Stimulated activated CD8-positive, alpha-beta memory T cell treated with anti-CD3 and anti-CD28 coated beads, Interleukin-7, amount 100 ng/mL, for 1 hour (primary cell): Measurements from ENCODE around the gene MSI2.

Experiments used
- DNase-seq, 2 donors: peaks; one replicate each; pipeline ENCODE4 v3.0.0-alpha.2; 2020; ENCODE audit warnings: low read depth in 2 of 2

Gene MSI2

DNA sequence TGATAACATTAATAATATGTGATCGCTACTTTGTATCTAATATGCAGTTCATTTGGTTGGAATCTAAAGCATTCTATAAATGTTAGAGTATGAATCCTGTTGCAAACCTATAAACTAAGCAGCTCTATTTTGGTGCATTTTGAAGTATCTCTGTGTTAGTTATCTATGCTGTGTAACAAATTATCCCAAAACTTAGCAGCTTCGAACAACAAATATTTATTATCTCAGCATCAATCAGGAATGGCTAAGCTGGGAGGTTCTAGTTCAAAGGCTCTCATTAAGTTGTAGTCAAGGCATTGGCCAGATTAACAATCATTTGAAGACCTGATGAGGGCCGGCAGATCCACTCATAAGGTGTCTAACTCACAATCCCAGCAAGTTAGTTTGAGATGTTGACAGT, 10.1 kb upstream of the MSI2 start:
- DNase-seq = no peak

GRCh38 chr17:57247261-57247660, 9.1 kb upstream of the MSI2 start:
- no peak for DNase-seq

DNA sequence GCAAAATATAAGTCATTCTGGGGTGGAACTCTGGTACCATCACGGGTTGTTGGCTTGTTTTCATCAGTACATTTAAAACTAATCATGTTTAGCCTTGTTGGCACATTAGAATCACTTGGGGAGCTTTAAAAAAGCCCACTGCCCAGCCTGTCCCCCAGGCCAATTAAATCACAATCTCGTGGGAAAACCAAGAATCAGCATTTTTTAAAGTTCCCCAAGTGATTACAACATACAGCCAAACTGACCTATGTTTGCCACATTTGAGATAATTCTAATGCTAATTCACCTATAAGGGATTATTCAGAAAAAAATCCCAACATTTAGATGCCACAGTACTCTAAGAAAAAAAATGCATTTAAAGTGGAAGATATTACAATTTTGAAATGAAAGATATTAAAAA, 8.4 kb upstream of the MSI2 start:
- no peak for DNase-seq

DNA sequence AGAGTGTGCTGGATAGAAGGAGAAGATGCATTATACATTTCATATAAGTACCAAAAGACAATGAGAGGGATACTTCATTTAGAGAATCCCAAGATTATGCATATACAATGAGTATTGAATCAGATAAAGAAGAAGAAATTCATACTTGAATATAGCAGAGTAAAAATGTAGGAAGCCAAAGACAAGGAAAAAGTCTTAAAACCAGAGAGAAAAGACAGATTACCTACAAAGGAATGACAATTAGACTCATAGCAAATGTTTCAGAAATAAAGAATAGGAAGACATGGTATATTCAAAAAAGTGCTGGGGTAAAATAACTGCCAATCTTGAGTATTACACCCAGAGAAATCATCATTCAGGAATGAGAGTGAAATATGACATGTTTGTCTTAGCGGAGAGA, 6.8 kb upstream of the MSI2 start:
- DNase-seq = no peak

GRCh38 chr17:57251211-57251787, 5.0 kb upstream of the MSI2 start:
- no peak for DNase-seq

DNA sequence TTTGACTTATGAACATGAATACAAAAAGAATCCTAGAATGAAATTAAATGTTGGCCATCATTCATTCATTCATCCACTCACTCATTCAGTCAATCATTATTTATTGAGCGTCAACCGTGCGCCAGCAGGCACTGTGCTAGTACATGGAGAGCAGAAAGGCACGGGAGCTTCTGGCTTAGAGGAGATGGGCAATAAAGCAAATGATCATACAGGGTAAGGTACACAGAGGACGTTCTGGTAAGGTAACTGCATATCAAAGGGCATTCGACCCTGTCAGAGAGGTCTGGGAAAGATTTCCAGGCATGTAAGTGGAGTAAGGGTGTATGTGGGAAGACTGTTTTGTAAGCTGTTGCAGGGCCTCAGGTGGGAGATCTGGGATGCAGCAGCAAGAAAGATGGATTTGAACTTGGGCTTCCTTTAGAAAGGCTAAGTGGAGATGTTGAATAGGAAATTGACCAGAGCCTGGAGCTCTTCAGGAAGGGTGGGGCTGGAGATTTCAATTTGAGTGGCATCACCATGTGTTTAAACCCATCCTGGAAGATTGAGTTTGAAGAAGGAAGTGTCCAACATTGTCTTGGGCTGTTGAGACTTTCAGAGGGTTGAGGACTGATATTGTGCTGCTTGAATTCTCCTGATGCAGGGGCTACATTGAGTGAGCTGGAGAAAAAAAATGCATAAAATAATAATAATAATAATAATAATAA, 2.8 kb upstream of the MSI2 start:
- DNase-seq = no peak

DNA sequence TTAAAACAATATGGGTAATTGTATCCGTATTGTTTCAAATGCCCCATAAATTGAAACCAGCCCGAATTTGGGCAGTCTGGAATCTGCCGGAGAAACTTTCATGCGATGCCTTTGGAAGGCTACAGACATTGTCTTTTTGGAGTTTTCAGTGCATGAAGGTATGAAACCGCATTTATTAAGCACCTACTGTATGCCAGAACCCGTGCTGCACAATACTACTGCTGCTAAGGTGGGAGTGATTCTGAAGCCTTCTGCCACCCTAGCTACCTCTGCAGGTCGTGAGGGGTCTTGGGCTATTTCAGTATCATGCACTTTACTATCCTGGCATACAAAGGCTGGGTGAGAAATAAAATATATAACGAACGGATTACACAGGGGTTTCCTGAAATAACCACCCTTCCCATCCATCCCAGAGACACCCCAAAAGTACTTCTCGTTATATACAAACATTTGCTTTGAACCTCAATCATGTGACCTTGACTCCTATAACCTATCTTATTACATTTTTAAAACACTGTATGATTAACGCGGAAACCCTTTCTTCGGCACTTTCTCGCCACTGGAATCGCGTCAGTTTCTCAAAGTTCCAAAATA, 1.0 kb upstream of the MSI2 start:
- DNase-seq = no peak

- DNase-seq = peak; percentile 13 to 20
These were observed 387 bp downstream of the MSI2 start for GRCh38 chr17:57256708-57257112.

DNA sequence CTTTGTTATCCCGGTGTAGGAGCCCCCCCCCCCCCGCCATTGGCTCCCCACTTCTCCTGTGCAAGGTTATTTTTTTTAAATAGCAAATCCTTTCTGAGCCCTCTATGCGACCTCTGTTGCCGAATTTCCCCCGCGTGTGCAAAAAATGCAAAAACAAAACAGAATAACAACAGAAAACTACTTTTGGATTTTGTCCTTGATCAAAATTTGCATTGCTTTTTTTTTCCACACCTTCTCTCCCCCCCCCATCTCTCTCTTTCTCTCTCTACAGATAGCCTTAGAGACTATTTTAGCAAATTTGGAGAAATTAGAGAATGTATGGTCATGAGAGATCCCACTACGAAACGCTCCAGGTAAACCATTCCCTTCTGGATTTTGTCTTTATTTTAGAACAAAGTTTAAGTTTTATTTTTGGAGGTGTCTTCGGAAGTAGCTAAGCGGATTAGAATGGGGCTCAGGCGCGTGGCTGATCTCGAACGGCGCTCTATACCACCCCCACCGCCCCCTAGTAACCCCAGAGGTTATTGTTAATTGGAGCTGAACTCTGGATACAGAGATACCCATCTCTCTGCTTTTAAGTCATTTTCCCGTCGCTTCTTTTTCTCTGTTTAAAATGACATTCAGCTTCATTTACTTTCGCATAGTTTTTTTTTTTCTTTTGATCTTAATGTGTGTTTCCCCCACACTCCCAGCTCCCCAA, 1.0 kb downstream of the MSI2 start:
- DNase-seq = no peak

DNA sequence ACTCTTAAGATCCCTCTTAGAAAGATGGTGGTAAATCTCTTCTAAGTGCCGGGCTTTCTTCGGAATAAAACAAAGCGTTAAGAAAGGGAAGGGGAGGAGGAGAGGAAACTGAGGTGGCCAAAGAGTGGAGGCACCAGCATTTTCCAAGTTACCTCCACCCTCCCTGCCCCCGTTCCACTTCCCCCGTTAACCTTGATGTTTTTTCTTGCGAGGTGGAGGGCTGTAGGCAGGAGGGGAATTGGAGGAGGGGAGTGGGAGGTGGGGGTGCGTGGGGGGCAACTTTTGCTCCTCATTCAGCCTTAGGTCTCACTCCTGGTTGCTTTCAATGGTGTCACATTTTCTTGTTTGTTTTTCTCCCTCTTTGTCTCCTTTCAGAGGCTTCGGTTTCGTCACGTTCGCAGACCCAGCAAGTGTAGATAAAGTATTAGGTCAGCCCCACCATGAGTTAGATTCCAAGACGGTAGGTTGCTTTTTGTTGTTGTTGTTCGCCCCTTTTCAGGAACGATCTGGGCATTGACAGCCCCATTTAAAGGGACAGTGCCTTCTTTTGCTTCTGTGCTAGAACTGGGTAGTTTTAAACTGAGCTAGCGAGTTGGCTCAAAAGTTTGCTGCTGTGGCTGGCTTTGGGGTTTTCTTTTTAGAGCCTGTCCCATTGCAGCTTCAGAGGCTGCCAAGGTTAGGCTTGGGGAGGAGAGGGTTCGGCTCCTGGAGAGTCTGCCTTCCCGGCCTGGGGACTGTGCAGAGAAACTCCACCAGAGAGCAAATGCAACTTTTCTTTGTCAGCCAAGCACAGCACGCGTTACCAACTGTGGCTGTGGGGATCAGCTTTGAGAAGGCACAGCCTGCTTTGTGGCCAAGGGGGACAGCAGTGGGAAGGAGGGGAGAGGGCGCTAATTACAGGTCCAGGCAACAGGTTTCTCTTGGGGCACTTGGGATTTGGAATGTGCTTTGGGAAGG, 1.9 kb downstream of the MSI2 start:
- DNase-seq = no peak

- no peak for DNase-seq
These were observed 3.0 kb downstream of the MSI2 start for GRCh38 chr17:57259306-57259705.

DNA sequence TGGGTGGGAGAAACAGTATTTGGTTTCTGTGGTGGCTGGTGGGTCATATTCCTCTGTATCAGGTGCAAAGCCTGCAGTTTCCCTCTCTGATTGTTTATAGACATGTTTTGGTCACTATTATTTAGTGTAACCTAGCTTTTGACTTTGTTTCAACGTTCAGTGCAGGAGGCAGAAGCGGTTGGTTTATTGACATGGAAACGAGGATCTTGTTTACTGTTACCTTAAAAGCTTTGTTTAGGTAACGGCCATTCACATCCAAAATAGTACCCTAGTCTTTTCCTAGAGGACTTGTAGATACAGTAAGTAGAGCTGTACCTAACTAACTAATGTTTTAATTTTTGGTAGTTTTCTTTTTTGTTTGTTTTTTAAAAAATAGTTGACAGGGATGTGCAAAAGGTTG, 3.5 kb downstream of the MSI2 start:
- no peak for DNase-seq

DNA sequence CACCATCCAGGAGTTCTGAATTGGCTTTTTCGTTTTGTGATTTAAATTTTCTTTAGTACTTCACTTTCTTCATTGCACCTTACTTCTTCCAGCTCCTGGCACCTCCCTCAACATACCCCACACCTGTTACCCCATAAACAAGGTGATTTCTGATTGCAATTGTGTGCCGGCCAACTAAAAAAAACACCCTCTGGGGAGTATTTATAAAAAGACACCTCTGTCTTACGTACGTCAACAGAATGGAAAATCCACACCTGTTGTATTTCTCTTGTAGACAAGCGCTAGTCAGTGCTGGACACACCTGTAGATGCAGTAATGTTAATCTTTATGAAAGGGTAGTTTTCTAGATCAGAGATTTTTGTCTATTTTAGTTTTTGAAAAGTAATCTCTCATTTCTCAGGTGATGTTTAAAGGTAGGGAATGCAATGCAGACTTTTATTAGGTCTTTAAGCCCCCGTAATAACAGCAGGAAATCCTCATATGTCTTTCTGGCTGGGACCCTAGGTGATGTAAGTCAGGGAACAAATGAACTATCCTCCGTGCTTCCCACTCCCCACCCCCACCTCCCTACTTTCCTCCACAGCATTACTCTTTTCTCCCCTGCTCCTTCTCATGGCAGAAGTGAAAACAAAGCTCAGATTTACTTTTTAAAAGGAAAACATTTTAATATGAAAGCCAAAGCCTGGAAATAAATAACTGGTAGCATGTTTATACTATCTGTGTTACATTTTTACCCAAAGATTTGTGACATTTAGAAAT, 4.2 kb downstream of the MSI2 start:
- no peak for DNase-seq

DNA sequence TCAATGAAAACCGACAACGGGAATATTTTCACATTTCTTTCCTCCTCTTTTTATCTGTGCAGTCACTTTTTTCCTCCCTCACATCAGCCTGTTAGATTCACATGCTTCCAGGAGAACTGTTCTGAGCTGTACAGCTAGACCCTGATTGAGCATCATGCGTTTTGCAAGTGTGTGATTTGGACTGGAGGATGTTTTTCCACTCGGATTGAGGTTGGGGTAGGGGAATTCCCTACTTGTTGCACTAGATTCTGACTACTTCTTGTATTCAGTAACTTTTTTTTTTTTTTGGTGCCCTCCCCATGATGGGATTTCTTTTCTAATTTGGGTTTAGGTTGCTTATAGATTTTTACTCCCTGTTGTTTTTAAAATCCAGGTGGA, 4.8 kb downstream of the MSI2 start:
- no peak for DNase-seq

DNA sequence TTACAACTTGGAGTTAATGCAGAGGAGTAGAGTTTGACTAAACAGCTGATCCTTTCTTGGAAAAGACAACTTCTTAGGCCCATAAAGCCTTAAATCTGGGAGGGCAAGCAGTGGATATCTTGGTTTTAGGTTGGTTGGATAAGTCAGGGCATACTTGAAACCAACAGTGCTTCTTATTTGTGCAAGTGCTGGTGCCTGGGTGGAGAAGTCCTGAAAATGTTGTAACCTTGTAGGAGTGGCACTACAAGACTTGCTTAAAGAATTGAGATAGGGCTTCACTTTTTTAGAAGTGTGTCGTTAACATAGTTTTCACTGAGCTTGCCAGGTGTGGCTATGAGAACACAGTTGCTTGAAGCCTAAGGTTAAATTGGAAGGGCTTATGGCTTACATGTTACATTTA, 6.2 kb downstream of the MSI2 start:
- DNase-seq = no peak

GRCh38 chr17:57264250-57264649, 7.9 kb downstream of the MSI2 start:
- DNase-seq = no peak

GRCh38 chr17:57264776-57265175, 8.5 kb downstream of the MSI2 start:
- DNase-seq = no peak

- no peak for DNase-seq
These were observed 10.6 kb downstream of the MSI2 start for GRCh38 chr17:57266902-57267311.

- no peak for DNase-seq
These were observed 11.9 kb downstream of the MSI2 start for GRCh38 chr17:57268181-57268580.

GRCh38 chr17:57269052-57269451, 12.7 kb downstream of the MSI2 start:
- DNase-seq = no peak
